Caki2 (cell line): ENCODE data around the gene PRAMEF33. TPM values are rescaled to one million over a fixed set of nuclear protein-coding genes. Genes with fewer than 3 reads are reported as not detected.
"Not testable (repeated sequence)": the region's sequence is repeated elsewhere in the genome, so short reads cannot be mapped to it uniquely, and the experiment has no call there.

Experiments used
- DNase-seq: peaks from one replicate; pipeline ENCODE4 v3.0.0-alpha.2; 2015; ENCODE audit warnings: low read depth
- in situ Hi-C: cut with HindIII; loops from 2 replicates; pipeline ENCODE4 v1.10.0; 2016; ENCODE audit warnings: low sequenced_read_pairs, low pct_unique_long_range_greater_than_20kb, mixed read lengths
- total RNA-seq: library from RNA; depleted of rRNA; stranded (reverse); fragments of >200 nt; shearing (Covaris generic); gene quantifications from 2 replicates; pipeline ENCODE4 v1.2.3, GENCODE V29; 2014; ENCODE audit warnings: low replicate concordance; rRNA removed

Gene PRAMEF33, protein sequence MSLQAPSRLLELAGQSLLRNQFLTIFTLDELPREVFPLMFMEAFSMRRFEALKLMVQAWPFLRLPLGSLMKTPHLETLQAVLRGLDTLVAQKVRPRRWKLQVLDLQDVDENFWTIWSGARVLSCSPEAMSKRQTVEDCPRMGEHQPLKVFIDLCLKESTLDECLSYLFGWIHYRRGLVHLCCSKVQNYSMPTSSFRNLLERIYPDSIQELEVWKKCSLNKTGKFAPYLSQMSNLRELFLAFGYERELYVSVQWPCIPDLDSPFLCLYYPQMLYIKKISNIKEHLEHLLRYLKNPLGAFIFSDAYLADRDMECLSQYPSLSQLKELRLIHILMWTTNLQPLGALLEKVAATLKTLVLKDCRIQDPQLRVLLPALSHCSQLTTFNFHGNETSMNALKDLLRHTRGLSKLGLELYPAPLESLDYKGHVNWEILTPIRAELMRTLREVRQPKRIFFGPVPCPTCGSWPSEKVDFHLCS
- total RNA-seq = not detected in 2 replicates

DNA sequence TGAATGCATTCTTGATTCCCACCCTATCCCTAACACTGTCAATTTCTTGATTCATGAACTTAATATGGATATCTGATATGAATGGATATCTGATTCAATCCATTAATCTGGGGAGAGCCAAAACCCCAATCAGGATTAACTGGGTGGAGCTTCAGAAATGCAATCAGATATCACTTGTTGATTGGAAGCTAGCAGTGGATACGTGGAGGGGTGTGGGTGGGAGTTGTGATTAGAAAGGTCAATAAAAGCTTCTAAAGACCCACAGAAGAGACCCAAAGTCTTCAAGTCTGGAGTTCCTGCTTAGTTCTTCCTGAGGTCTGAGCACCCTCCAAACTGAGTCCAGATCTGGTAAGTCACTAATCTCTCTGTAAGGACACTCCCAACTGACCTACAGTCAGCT, at the start of gene PRAMEF33:
PRAMEF33 (plus strand) TSS at position 301 of the 400 bp plus-strand sequence. CDS start 2,416 bp downstream, outside the sequence.
- in situ Hi-C loops, DNase-seq: not testable (repeated sequence)

DNA sequence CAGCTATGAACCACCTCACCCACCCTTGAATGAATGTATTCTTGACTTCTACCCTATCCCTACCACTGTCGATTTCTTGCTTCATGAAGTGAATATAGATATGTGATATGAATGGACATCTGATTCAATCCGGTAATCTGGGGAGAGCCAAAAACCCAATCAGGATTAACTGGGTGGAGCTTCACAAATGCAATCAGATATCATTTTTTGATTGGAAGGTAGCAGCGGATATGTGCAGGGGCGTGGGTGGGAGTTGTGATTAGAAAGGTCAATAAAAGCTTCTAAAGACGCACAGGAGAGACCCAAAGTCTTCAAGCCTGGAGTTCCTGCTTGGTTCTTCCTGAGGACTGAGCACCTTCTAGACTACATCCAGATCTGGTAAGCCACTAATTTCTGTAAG, 49.4 kb upstream of the PRAMEF33 start, which contains the start of gene PRAMEF5:
PRAMEF5 (plus strand) TSS at position 301 of the 400 bp plus-strand sequence. CDS start 5,071 bp downstream, outside the sequence.
- in situ Hi-C loops, DNase-seq: not testable (repeated sequence)

DNA sequence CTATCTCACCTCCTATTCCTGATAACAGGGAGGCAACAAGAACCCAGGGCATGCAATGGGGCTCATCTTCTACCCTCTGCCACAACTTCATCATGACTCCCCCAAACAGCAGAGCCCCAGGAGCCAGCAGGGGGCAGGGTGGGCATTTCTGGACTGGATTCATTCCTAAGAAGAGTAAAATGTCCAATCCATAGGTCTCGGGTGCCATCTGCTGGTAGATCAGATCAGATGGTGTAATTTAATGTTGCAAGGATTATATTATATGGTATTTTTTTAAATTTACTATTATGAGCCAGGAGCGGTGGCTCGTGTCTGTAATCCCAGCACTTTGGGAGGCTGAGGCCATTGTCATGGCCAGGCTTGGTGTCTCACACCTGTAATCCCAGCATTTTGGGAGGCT, 38.2 kb upstream of the PRAMEF33 start:
- in situ Hi-C loops = not testable (repeated sequence)

DNA sequence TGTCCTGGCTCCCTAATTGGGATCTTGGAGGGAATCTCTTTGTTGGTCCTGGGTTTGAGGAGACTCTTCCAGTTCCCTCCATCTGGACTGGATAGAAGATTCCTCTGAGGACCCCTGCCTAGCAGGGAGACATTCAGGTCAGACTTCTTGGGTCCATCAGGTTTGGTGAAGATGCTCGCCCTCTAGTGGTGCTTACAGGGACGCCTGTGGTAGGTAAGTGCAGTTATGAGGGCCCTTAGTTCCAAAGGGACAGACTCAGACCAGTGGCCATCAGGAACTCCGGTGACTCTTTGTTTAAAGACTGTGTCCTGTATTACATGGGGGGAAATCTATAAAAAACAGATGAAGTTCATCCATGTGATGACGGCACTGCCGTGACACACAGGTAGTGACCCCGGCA, 26.3 kb upstream of the PRAMEF33 start:
- DNase-seq, in situ Hi-C loops: not testable (repeated sequence)

More for the DNA sequence above, 38.2 kb upstream of the PRAMEF33 start:
- not testable (repeated sequence) for DNase-seq

DNA sequence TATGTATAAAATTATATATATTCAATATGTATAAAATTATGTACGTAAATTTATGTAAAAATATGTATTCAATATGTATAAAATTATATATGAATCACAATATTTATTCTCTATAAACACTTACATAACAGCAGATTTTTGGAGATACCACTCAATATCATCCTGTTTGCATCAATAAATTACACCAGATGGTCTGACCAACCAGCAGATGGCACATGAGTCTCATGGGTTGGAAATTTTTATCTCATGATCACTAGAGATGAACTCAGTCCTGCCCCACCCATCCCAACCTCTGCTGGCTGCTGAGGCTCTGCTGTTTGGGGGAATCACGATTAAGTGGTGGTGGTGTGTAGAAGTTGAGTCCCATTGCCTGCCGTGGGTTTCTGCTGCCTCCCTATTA, 23.7 kb upstream of the PRAMEF33 start:
- DNase-seq, in situ Hi-C loops: not testable (repeated sequence)

DNA sequence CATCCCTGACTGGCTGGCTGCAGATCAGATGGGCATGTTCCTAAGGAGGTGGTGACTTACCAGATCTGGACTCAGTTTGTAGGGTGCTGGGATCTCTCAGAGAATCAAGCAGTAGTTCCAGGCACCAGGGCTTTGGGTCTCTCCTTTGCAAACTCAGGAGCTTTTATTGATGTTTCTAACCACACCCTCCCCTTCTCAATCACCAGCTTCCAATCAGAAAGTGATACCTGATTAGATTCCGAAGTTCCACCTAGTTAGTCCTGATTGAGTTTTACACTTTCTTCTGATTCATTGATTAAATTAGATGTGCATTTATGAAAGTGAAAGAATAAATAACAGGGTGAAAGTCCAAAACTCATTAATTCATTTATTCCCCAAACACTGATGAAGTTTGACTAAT, 18.3 kb upstream of the PRAMEF33 start, which contains the start of gene PRAMEF8:
PRAMEF8 (minus strand) TSS at position 101 of the 400 bp plus-strand sequence. CDS start 1,046 bp downstream, outside the sequence.
- not testable (repeated sequence) for DNase-seq

DNA sequence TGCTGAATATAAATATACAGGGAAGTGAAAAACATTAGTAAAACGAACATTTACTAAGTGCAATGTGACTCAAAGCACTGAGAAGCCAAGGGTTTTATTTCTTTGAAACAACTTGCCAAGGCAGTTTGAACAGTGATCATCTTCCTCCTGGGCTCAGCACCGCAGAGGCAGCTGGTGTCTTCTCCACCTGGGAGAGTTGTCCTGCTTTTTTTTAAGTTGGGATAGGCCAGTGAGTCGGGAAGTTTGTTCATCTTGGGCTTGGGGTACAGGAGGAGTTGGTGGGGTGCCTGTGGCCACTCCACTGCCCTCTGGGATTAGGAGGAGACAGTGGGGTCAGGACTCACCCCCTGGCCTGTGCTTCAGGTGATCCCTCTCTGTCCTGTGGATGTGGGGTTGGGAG, 14.3 kb upstream of the PRAMEF33 start:
- in situ Hi-C loops, DNase-seq: not testable (repeated sequence)

More for the DNA sequence above, 18.3 kb upstream of the PRAMEF33 start, which contains the start of gene PRAMEF8:
- in situ Hi-C loops = not testable (repeated sequence)

DNA sequence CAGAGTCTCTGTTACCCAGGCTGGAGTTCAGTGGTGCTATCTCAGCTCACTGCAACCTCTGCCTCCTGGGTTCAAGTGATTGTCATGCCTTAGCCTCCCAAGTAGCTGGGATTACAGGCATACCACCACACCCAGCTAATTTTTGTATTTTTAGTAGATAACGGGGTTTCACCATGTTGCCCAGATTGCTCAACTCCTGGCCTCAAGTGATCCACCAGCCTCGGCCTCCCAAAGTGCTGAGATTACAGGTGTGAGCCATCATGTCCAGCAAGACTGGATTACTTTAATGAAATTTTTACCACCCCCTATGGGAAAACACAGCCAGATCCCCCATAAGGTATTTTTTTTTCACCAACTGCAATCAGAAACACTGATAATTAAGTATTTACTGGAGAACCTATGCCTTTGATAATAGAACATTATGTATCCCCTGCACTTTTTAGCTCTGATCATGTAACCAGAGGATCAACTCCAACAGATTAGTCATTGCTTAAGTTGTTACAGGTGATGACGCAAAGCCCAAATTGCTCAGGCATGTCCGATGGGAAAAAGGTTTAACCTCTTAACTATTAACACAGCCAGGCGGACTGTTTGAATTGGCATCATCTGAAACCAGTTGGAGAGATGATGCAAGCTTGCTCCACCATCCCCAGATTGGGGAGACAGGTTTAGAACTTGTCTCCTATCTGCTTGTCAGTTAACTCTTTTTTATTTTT, 6.0 kb upstream of the PRAMEF33 start:
- in situ Hi-C loops, DNase-seq: not testable (repeated sequence)

DNA sequence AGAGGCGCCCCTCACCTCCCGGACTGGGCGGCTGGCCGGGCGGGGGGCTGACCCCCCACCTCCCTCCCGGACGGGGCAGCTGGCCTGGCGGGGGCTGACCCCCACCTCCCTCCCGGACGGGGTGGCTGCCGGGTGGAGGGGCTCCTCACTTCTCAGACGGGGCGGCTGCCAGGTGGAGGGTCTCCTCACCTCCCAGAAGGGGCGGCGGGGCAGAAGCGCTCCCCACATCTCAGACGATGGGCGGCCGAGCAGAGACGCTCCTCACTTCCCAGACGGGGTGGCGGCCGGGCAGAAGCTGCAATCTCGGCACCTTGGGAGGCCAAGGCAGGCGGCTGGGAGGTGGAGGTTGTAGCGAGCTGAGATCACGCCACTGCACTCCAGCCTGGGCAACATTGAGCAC, 4.6 kb upstream of the PRAMEF33 start:
- in situ Hi-C loops, DNase-seq: not testable (repeated sequence)

DNA sequence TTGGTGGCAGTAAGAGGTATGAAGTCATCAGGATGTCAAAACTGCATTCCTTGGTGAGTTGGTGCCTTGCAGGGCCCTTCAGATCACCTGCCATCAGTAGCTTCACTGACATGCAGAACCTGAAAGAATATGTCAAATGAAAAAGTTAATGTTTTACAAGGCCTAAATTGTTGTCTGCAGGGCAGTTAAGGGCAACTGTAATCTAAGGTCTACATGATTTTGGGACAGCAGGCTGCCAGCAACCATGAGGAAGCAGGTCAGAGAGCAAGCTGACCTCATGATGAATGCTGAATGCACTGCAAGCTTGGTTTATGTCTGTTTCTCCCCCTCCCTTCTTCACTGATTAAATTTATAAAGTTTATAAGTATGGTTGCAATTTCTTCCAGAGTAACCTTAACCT, 1.1 kb upstream of the PRAMEF33 start:
- in situ Hi-C loops, DNase-seq: not testable (repeated sequence)

DNA sequence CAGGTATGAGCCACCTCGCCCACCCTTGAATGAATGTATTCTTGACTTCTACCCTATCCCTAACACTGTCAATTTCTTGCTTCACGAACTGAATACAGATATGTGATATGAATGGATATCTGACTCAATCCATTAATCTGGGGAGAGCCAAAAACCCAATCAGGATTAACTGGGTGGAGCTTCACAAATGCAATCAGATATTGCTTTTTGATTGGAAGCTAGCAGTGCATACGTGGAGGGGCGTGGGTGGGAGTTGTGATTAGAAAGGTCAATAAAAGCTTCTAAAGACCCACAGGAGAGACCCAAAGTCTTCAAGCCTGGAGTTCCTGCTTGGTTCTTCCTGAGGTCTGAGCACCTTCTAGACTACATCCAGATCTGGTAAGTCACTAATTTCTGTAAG, 11.9 kb downstream of the PRAMEF33 start, which contains the start of gene PRAMEF15:
PRAMEF15 (plus strand) TSS at position 301 of the 400 bp plus-strand sequence. CDS start 2,827 bp downstream, outside the sequence.
- DNase-seq, in situ Hi-C loops: not testable (repeated sequence)

DNA sequence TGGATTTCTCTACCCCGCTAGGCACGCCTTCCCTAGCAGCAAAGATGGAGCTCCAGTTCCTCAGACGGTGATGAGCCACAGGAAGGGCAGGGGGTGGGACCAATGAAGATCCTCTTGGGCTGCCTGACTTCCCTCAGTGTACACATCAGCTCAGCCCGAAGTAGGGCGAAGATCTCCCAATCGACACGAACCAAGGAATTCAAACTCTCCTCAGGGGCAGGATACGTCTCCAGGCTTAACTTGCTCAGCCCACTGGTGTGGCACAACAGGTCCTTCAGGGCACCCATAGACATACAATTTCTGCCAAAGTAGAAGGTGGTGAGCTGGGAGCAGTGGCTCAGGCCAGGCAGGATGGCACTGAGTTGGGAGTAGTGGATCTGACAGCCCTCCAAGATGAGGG, 39.2 kb downstream of the PRAMEF33 start:
- in situ Hi-C loops, DNase-seq: not testable (repeated sequence)

DNA sequence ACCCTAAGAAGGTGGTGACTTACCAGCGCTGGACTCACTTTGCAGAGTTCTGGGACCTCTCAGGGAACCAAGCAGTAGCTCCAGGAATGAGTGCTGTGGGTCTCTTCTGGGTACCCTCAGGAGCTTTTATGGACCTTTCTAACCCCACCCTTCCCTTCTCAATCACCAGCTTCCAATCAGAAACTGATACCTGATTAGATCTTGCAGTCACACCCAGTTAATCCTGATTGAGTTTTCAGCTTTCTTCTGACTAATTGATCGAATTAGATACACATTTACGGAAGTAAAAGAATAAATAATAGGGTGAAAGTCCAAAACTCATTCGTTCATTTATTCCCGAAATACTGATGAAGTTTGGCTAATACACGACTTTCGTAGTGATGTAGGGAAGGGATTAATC, 43.7 kb downstream of the PRAMEF33 start, which contains the start of gene PRAMEF14:
PRAMEF14 (minus strand) TSS at position 101 of the 400 bp plus-strand sequence. CDS start 1,820 bp downstream, outside the sequence.
- in situ Hi-C loops, DNase-seq: not testable (repeated sequence)

DNA sequence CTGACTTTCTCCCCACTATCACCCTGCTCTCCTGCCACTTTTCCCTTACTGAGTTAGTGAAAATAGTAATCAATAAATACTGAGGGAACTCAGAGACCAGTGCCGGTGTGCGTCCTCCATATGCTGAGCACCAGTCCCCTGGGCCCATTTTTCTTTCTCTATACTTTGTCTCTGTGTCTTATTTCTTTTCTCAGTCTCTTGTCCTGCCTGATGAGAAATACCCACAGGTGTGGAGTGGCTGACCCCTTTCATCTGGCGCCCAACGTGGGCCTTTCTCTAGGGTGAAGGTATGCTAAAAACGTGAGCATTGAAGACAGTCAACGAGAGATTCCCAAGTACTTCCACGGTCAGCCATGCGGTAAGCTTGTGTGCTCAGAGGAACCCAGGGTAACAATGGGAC, 50.1 kb downstream of the PRAMEF33 start:
- in situ Hi-C loops = not testable (repeated sequence)
- DNase-seq = peak; percentile 22

DNA sequence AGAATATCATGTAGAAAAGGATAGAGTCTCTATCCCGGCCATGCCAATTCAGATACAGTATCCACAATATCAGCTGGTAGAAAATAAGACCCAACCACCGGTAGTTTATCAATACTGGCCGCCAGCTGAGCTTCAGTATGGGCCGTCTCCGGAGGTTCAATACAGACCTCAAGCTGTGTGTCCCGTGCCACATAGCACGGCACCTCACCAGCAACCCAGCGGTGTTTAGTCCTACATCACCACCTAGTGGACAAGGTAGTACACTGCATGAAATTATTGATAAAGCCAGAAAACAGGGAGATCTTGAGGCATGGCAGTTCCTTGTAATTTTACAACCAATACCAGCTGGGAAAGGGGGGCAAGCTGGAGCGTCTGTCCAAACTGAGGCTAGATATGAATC, 51.1 kb downstream of the PRAMEF33 start:
- DNase-seq, in situ Hi-C loops: not testable (repeated sequence)

DNA sequence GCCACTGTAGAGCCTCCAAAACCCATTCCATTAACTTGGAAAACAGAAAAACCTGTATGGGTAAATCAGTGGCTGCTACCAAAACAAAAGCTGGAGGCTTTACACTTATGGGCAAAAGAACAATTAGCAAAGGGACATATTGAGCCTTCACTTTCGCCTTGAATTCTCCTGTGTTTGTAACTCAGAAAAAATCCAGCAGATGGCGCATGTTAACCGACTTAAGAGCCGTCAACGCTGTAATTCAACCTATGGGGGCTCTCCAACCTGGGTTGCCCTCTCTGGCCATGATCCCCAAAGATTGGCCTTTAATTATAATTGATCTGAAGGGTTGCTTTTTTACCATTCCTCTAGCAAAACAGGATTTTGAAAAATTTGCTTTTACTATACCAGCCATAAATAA, 53.4 kb downstream of the PRAMEF33 start:
- DNase-seq = peak; percentile 8
- in situ Hi-C loops = not testable (repeated sequence)
